Mucosa of descending colon (tissue), 3 donors: ENCODE data around the gene EXOC3. TPM values are rescaled to one million over a fixed set of nuclear protein-coding genes. Genes with fewer than 3 reads are reported as not detected.

Experiments used
- ATAC-seq: fragments of 200-7000 bp; cut with Tn5 transposase; one replicate; pipeline ENCODE4 v1.9.1; 2020; ENCODE audit warnings: mild to moderate bottlenecking, moderate library complexity
- DNase-seq, 3 donors: peaks; one replicate each; pipeline ENCODE4 v3.0.0-alpha.2; 2020
- H3K36me3 ChIP-seq: fragments of 200-600 bp; one replicate; pipeline ENCODE4 v1.8.0; 2021; ENCODE audit warnings: low read depth, mild to moderate bottlenecking
- H3K4me1 ChIP-seq: fragments of 200-600 bp; one replicate; pipeline ENCODE4 v1.8.0; 2021; ENCODE audit warnings: low read depth, mild to moderate bottlenecking
- H3K4me3 ChIP-seq: fragments of 200-600 bp; one replicate; pipeline ENCODE4 v1.8.0; 2021; ENCODE audit warnings: mild to moderate bottlenecking
- H3K9me3 ChIP-seq: fragments of 200-600 bp; one replicate; pipeline ENCODE4 v1.8.0; 2021; ENCODE audit warnings: mild to moderate bottlenecking
- intact Hi-C, 2 donors: fragments of 100-400 bp; cut with DNase I in 1 of 2; cut with micrococcal nuclease in 1 of 2; formaldehyde crosslinking; loops; one replicate each; pipeline versions ENCODE4 v1.11.0 to v1.11.1; 2022; cut with DNase I, micrococcal nuclease
- total RNA-seq, 3 donors: library from RNA; stranded (reverse); fragmentation: NEBNext Ultra II Directional in 2 of 3; extraction: Animal tissue kit (Norgen Biotek cat#: 25700) in 2 of 3; gene quantifications; one replicate each; pipeline versions ENCODE4 v1.2.1 to v1.2.4, GENCODE V29; 2021 to 2023
- TF ChIP-seq, protein P1 (sequence below): fragments of 200-600 bp; IDR thresholded peaks from one replicate; pipeline ENCODE4 v1.8.0; 2022; ENCODE audit warnings: antibody characterized with exemption, mild to moderate bottlenecking
- donor health status: DM: no; HTN: no; CAD: no; lungs with moderate emphysema.
- donor health status: DM: no; HTN: no; CAD: no.
- donor health status: DM: no; HTN: yes; CAD: no.

Gene EXOC3
- total RNA-seq, 3 donors from 2014 or later, result 67.0 to 89.1 (median 76.8) TPM

DNA sequence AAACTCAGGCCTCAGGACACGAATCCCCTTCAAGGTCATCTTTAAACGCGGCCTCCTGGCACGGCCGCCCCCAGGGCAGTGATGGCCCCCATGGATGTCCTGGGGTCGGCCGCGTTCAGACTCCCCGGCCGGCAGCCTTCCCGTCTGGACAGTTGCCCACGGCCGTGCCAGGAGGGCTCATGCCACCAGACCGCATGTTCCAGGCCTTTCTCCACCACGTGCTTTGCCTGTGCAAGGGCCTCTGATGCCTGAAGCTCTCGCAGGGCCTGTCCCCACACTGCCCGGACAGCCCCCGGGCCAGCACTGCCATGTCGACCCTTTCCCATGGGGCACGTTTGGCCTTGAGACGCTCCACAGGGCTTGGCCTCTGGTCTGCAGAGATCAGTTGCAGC is 46.7 kb downstream of the EXOC3 start:
- TF ChIP-seq, protein P1, sequence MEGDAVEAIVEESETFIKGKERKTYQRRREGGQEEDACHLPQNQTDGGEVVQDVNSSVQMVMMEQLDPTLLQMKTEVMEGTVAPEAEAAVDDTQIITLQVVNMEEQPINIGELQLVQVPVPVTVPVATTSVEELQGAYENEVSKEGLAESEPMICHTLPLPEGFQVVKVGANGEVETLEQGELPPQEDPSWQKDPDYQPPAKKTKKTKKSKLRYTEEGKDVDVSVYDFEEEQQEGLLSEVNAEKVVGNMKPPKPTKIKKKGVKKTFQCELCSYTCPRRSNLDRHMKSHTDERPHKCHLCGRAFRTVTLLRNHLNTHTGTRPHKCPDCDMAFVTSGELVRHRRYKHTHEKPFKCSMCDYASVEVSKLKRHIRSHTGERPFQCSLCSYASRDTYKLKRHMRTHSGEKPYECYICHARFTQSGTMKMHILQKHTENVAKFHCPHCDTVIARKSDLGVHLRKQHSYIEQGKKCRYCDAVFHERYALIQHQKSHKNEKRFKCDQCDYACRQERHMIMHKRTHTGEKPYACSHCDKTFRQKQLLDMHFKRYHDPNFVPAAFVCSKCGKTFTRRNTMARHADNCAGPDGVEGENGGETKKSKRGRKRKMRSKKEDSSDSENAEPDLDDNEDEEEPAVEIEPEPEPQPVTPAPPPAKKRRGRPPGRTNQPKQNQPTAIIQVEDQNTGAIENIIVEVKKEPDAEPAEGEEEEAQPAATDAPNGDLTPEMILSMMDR, result no peak
- H3K4me3 ChIP-seq, result no peak overlapping the region
- ATAC-seq (no peak), DNase-seq (no peak)
- H3K4me1 ChIP-seq, result peaks cover 4% of the 10 kb centered on the region
- no peaks in the 10 kb centered on the region for H3K9me3 ChIP-seq
- H3K36me3 ChIP-seq, result no peaks in the 10 kb centered on the region
- intact Hi-C loops, result no loop called here

DNA sequence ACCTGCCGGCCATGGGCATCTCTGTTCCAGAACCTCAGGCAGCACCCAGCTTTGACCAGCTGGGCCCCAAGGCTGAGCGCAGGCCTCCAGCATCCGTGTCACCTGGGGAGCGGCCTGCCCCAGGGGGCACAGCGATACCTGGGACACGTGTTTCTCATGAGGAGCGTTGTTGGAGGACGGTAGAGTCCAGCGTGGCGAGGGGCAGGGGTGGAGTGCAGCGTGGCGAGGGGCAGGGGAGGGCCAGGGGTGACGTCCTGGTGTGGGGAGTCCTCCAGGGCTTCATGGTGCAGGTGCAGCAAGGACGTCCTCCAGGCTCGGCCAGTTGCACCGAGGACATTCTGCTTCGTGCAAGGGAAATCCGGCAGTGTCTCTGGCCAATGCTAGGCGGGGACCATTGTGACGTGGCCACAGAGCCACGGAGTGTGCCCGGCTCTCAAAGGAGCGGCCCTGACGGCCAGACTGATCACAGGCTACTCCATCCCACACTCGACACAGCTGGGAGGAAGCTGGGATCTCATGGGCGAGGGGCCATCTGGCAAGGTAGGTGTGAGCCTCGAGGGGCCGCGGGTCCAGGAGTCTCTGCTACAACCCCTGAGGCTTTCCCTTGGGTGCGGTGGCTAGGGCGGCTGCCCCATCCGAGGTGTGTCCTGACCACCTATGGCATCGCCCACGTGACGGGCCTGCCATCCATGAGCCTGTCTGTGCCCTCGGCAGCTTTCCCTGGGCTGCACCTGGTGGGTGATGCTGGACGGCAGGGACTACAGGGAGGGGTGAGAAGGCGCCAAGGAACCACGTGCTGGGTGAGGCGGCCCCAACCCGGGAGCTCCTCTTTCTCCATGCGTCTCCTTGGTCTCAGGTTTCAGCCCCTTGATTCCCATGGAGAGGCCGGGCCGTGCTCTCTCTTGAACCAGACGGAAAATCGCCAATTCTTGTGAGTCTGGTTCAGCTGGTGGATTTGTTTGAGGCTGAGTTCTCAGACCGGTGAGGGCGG is 47.4 kb downstream of the EXOC3 start:
- DNase-seq, result no peak
- Histone ChIP-seq H3K4me1 (peaks cover 3% of the 10 kb centered on the region), H3K36me3 (no peaks in the 10 kb centered on the region), H3K9me3 (no peaks in the 10 kb centered on the region), H3K4me3 (no peak overlapping the region)
- intact Hi-C loops, result no loop called here
- TF ChIP-seq, protein P1, result no peak
- ATAC-seq, result no peak

DNA sequence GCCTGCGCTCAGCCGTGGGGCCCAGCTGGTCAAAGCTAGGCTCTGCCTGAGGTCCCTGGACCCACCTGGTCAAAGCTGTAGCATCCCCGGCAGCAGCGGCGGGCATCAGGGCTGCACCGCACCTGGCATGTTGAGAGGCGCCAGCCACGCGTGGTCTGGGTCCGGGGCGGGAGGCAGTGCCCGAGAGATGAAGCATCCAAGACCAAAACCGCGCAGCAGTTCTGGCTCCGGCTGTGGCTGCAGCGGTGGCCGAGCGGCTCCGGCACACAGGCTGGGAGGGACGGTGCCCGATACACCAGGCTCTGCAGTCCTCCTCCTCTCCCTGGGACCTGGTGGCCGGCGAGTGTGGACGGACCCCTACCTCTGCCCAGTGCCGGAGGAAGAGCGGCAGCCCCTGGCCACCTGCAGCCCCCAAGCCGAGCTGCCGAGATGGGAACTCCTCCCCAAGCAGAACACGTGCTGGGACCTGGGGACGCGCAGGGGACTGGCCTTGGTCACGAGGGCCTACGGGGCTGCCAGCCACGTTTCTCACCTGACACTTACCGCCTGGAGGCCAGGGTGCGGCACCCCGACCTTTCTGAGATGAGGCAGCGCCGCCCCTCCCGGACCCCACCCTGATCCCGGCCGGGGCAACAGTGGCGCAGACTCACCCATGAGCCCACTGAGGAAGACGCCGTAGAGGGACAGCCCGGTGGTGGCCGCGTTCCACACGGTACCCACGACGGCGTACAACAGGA is 48.3 kb downstream of the EXOC3 start:
- no peak overlapping the region for H3K4me3 ChIP-seq
- H3K36me3 ChIP-seq, result no peaks in the 10 kb centered on the region
- intact Hi-C loops, result no loop called here
- TF ChIP-seq, protein P1, result no peak
- H3K4me1 ChIP-seq, result peaks cover under 1% of the 10 kb centered on the region
- no peak for DNase-seq
- H3K9me3 ChIP-seq, result no peaks in the 10 kb centered on the region
- ATAC-seq, result no peak

DNA sequence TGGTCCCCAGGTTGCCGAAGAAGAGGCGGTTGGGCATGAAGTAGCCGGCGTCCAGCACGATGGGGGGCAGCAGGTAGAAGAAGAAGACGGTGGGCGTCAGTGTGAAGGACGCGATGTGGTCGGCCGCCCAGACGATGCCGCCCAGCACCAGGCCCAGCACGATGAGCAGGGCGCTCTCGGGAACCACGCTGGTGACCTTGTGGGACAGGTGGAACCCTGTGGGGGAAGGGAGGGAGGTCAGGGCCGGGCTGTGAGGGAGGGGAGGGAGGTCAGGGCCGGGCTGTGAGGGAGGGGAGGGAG is 48.8 kb downstream of the EXOC3 start:
- ATAC-seq (no peak), DNase-seq (no peak)
- H3K4me1 ChIP-seq, result peaks cover 3% of the 10 kb centered on the region
- no peaks in the 10 kb centered on the region for H3K36me3 ChIP-seq
- H3K9me3 ChIP-seq, result no peaks in the 10 kb centered on the region
- intact Hi-C loops, result no loop called here
- H3K4me3 ChIP-seq, result no peak overlapping the region
- TF ChIP-seq, protein P1, result no peak

DNA sequence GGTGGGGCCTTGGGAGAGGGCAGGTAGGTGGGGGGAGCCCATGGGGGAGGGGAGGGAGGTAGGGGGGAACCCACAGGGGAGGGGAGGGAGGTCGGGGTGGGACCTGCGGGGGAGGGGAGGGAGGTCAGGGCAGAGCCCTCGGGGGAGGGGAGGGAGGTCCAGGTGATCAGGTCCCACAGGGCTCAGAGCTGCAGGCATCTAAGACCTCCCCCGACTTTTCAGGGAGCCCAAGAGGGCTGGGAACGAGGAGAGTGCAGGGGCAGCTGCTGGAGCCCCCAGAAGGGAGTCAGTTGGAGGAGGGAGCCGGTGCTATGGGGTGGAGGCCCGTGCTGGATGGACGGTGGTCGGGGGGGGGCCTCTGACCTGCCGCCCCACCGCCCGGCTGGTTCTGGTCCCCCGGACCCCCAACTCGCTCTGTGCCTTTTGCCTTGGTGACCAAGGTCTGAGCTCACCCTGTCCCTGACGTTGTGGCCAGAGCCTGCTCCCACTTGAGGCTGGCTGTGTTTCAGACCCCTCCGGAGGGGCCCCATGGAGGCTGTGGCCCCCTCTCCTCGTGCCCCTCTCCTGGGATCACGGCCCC is 49.4 kb downstream of the EXOC3 start:
- DNase-seq (no peak), ATAC-seq (no peak)
- Histone ChIP-seq H3K9me3 (no peaks in the 10 kb centered on the region), H3K4me3 (no peak overlapping the region), H3K4me1 (peaks cover 3% of the 10 kb centered on the region), H3K36me3 (no peaks in the 10 kb centered on the region)
- intact Hi-C loops, result no loop called here
- TF ChIP-seq, protein P1, result no peak
